GM23338 (cell line): ENCODE measurements around the gene UVRAG. TPM values are rescaled to one million over a fixed set of nuclear protein-coding genes. Genes with fewer than 3 reads are reported as not detected.

ENCODE experiments used
- ATAC-seq: fragments of 200-7000 bp; cut with Tn5 transposase; 3 replicates; pipeline ENCODE4 v1.9.1; 2020
- DNase-seq: peaks from one replicate; pipeline ENCODE4 v3.0.0-alpha.2; 2015; ENCODE audit warnings: low spot score
- H2AFZ ChIP-seq: fragments of 200-600 bp; sonication (generic); 2 replicates; pipeline ENCODE4 v1.8.0; 2016; ENCODE audit warnings: antibody characterized with exemption, mild to moderate bottlenecking, moderate library complexity
- H3F3A ChIP-seq: fragments of 200-600 bp; sonication (generic); replicated peaks from 2 replicates; pipeline ENCODE4 v1.8.0; 2017; ENCODE audit warnings: antibody characterized with exemption, mixed run types, low read depth
- H3K27ac ChIP-seq: fragments of 200-600 bp; sonication (generic); 2 replicates; pipeline ENCODE4 v1.6.1; 2016; ENCODE audit warnings: low read depth
- H3K27me3 ChIP-seq: fragments of 200-600 bp; sonication (generic); 2 replicates; pipeline ENCODE4 v1.8.0; 2016; ENCODE audit warnings: mild to moderate bottlenecking, mixed run types, moderate library complexity; ENCODE audit not compliant: insufficient read depth
- H3K36me3 ChIP-seq: fragments of 200-600 bp; sonication (generic); 2 replicates; pipeline ENCODE4 v1.8.0; 2016; ENCODE audit warnings: mild to moderate bottlenecking; ENCODE audit not compliant: insufficient read depth
- H3K4me1 ChIP-seq: fragments of 200-600 bp; sonication (generic); 2 replicates; pipeline ENCODE4 v1.8.0; 2016; ENCODE audit warnings: mild to moderate bottlenecking, moderate library complexity; ENCODE audit not compliant: insufficient read depth
- H3K4me2 ChIP-seq: fragments of 200-600 bp; sonication (generic); 2 replicates; pipeline ENCODE4 v1.7.1; 2017; ENCODE audit warnings: mixed run types
- H3K4me3 ChIP-seq: fragments of 200-600 bp; sonication (generic); 2 replicates; pipeline ENCODE4 v1.6.1; 2016; ENCODE audit warnings: mixed run types
- H3K79me2 ChIP-seq: fragments of 200-600 bp; sonication (generic); replicated peaks from 2 replicates; pipeline ENCODE4 v1.8.0; 2017; ENCODE audit warnings: mild to moderate bottlenecking; ENCODE audit not compliant: insufficient read depth
- H3K9me2 ChIP-seq: fragments of 200-600 bp; sonication (generic); 2 replicates; pipeline ENCODE4 v1.8.0; 2017; ENCODE audit not compliant: insufficient read depth
- H4K20me1 ChIP-seq: fragments of 200-600 bp; sonication (generic); replicated peaks from 2 replicates; pipeline ENCODE4 v1.8.0; 2017; ENCODE audit warnings: mild to moderate bottlenecking; ENCODE audit not compliant: insufficient read depth
- H3K27ac Mint-ChIP-seq: 2 replicates; pipeline ENCODE4 v1.8.0; 2020; ENCODE audit warnings: inconsistent platforms, mild to moderate bottlenecking, moderate library complexity, mixed read lengths
- H3K27me3 Mint-ChIP-seq: 3 replicates; pipeline ENCODE4 v1.8.0; 2022; ENCODE audit warnings: low read depth, mild to moderate bottlenecking, moderate library complexity, mixed read lengths, inconsistent platforms; ENCODE audit not compliant: insufficient read depth, poor library complexity
- H3K36me3 Mint-ChIP-seq: 3 replicates; pipeline ENCODE4 v1.8.0; 2021; ENCODE audit warnings: low read depth, mild to moderate bottlenecking, inconsistent platforms, moderate library complexity, mixed read lengths
- H3K4me1 Mint-ChIP-seq: 3 replicates; pipeline ENCODE4 v1.8.0; 2020; ENCODE audit warnings: mild to moderate bottlenecking, inconsistent platforms, mixed read lengths
- H3K4me3 Mint-ChIP-seq: 3 replicates; pipeline ENCODE4 v1.8.0; 2021; ENCODE audit warnings: moderate library complexity, mild to moderate bottlenecking, inconsistent platforms, mixed read lengths
- H3K9me3 Mint-ChIP-seq: 3 replicates; pipeline ENCODE4 v1.8.0; 2020; ENCODE audit warnings: moderate library complexity, mild to moderate bottlenecking, inconsistent platforms, mixed read lengths
- CREB1 ChIP-seq: fragments of 250-450 bp; sonication (Bioruptor Pico); IDR thresholded peaks from 2 replicates; pipeline ENCODE4 v1.5.0; 2020; ENCODE audit warnings: low read depth, mild to moderate bottlenecking, moderate library complexity
- CTCF ChIP-seq, 2 experiments: fragments of 200-600 bp in 1 of 2; sonication (generic) in 1 of 2; conservative IDR thresholded peaks; 2 replicates each; pipeline versions ENCODE4 v1.5.1 to v1.6.1; 2016 to 2017; ENCODE audit warnings: antibody characterized with exemption in 2 of 2, low read depth in 2 of 2, mild to moderate bottlenecking in 2 of 2, moderate library complexity in 1 of 2
- EZH2 ChIP-seq: fragments of 200-600 bp; sonication (generic); IDR thresholded peaks from one replicate; pipeline ENCODE4 v1.8.0; 2017; ENCODE audit warnings: antibody characterized with exemption, mild to moderate bottlenecking, low read depth; ENCODE audit not compliant: unreplicated experiment
- STAT1 ChIP-seq: IDR thresholded peaks from one replicate; pipeline ENCODE4 v1.6.1; 2016; ENCODE audit warnings: antibody characterized with exemption; ENCODE audit not compliant: unreplicated experiment
- ZNF462 ChIP-seq: fragments of 250-450 bp; sonication (Bioruptor Pico); IDR thresholded peaks from 2 replicates; pipeline ENCODE4 v1.5.0; 2020; ENCODE audit warnings: mild to moderate bottlenecking, moderate library complexity
- polyA plus RNA-seq: library from polyadenylated mRNA; unstranded; fragments of >200 nt; fragmentation: Nextera tagmentation; extraction: Ambion mirVana; gene quantifications from 2 replicates; pipeline ENCODE4 v1.2.1, GENCODE V29; 2016
- total RNA-seq: library from RNA; depleted of rRNA; stranded (reverse); fragments of >200 nt; shearing (Covaris generic); gene quantifications from 2 replicates; pipeline ENCODE4 v1.2.3, GENCODE V29; 2014

UVRAG gene
- total and polyA plus RNA-seq, 2 experiments from 2014 or later, result 15.3 to 17.4 TPM

GRCh38 chr11:75945446-75945845, 130.4 kb downstream of the UVRAG start (continued):
- TF ChIP-seq EZH2 (no peak), CREB1 (CRISPR knock-in tag) (no peak), ZNF462 (CRISPR knock-in tag) (no peak), CTCF (conservative IDR thresholded peaks at IDR 0.05; ENCODE audit: low read depth in 2 of 2) (no peak)

- no peaks in the 10 kb centered on the region for H3K36me3 ChIP-seq
- H4K20me1 ChIP-seq, result peaks cover 9% of the 10 kb centered on the region
- no peaks in the 10 kb centered on the region for H3K27me3 ChIP-seq
- H3K79me2 ChIP-seq, result no peaks in the 10 kb centered on the region
- no peaks in the 10 kb centered on the region for H3F3A ChIP-seq
- no peak overlapping the region for H3K4me3 ChIP-seq
- H2AFZ ChIP-seq, result no peak overlapping the region
- H3K4me1 Mint-ChIP-seq, result peaks cover 21% of the 10 kb centered on the region
- no peaks in the 10 kb centered on the region for H3K27me3 Mint-ChIP-seq
- no peak for DNase-seq
- no peak overlapping the region for H3K27ac Mint-ChIP-seq
- H3K9me3 Mint-ChIP-seq, result no peaks in the 10 kb centered on the region
- no peaks in the 10 kb centered on the region for H3K36me3 Mint-ChIP-seq
- no peaks in the 10 kb centered on the region for H3K9me2 ChIP-seq
- no peak for ATAC-seq
- no peak overlapping the region for H3K4me3 Mint-ChIP-seq
- H3K27ac ChIP-seq, result no peak overlapping the region
- H3K4me2 ChIP-seq, result no peak overlapping the region
- H3K4me1 ChIP-seq, result peaks cover 20% of the 10 kb centered on the region; the same call in 1 of the 2 replicates
- TF ChIP-seq EZH2 (no peak), STAT1 (no peak), ZNF462 (CRISPR knock-in tag) (no peak)
Observed at GRCh38 chr11:75945947-75946346, 130.9 kb downstream of the UVRAG start.
